ENCODE results near the gene CAPG.
"Not testable (repeated sequence)": the region's sequence is repeated elsewhere in the genome, so short reads cannot be mapped to it uniquely, and the experiment has no call there.

CAPG gene, protein sequence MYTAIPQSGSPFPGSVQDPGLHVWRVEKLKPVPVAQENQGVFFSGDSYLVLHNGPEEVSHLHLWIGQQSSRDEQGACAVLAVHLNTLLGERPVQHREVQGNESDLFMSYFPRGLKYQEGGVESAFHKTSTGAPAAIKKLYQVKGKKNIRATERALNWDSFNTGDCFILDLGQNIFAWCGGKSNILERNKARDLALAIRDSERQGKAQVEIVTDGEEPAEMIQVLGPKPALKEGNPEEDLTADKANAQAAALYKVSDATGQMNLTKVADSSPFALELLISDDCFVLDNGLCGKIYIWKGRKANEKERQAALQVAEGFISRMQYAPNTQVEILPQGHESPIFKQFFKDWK

DNA sequence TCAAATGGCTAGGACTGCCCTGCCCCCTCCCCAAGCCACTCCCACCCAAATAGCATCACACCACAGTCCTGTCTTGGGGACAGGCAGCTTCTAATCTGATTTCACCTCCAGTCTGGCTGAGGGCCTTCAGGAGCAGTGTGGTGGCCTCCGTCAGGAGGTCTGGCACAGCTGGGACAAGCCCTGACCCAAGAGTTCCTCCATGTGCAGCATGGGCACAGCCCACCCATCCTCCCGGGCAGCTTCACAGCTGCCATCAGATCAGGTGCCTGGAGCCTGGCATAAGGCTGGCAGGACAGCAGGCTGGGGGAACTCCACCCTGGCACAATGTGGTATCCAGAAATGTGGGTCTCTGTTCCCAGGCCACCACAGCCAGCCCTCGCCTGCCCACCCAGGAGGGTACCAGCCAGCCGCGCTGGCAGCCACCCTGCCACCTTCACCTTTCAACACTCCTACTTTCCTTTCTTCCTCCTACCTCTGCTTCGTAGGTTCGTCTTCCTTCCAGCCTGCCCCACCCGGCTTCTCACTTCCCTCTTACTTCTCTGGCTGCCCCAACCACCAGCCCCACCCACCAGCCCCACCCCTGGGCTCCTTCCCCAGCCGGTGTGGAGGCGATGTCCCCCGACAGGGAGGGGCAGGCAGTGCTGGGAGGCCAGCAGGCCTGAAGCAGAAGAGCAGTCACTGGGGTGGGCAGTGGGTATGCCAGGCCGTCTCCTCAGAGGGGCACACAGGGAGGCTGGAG, at the start of gene CAPG:
Gene CAPG, minus strand, starts transcription at position 522 of the 739 bp plus-strand sequence. CDS start 8,221 bp downstream, outside the sequence.
- peak; percentile 91 for DNase-seq

DNA sequence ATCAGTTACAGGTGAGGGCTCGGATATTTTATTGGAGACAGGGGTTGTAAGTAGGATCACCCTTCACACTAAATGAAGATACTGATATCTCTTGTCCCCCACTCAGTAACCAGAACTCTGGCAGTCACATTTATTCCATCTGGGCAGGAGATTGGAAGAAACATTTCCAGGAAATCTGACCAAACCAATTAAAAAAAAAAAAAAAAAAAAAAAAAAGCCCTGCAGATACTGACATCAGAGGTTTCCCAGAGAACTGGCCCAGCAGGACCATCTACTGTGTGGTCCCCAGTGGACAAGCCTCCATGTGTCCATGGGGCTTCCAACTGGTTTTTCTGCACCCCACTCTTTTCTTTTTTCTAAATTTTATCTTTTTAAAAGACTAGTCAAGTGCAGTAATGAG, 49.6 kb upstream of the CAPG start:
- DNase-seq: no peak

DNA sequence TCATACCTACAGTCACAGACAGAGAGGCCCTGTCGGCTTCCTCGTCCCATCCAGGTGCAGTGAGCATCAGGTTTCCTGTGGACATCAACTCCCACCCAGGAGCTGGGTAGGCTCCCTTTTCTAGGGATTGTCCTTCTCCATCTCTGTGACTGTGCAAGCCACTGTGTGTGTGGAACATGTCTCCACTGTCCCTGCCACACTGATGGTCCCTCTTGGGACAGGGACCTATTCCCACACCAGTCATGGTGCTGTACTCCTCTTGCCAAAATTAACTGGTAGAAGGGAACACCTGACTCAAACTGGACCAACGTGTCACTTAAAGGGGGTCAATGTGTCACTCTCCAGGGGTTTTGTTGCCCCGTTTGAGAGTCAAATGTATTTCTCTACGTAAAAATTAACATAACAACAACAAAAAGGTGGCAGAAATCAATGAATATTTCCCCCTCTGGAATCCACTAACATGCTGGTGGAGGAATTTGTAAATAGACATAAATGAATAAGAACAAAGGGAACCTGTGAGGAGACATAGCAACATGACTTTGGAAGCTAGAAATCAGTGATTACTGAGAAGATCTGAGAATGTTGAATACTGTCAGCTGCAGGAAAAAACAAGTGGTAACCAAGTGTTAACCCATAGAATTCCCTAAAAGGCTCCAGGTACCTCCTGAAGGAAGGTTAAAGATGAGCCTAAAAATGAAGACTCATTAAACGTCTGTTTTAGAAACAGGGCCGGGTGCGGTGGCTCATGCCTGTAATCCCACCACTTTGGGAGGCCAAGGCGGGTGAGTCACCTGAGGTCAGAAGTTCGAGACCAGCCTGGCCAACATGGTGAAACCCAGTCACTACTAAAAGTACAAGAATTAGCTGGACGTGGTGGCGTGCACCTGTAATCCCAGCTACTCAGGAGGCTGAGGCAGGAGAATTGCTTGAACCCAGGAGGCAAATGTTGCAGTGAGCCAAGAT, 48.7 kb upstream of the CAPG start:
- no peak for DNase-seq

DNA sequence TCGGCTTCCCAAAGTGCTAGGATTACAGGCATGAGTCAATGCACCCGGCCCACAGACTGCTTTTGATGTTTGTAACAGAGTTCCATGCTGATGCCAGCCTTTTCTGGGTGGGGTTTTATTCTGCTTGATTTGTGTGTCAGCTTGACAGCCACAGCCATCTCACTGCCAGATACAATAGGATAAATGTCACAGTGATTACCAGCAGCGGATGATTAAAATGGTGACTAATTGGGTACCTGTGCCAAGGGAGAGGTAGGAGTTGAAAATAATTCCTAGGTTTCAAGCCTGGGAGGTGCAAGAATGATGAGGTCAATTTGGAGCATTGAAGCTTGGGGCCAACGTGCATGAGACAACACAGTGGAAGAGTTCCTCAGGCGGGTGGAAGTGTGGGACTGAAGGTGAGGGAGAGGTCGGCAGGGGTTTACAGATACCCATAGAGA, 47.7 kb upstream of the CAPG start:
- no peak for DNase-seq

DNA sequence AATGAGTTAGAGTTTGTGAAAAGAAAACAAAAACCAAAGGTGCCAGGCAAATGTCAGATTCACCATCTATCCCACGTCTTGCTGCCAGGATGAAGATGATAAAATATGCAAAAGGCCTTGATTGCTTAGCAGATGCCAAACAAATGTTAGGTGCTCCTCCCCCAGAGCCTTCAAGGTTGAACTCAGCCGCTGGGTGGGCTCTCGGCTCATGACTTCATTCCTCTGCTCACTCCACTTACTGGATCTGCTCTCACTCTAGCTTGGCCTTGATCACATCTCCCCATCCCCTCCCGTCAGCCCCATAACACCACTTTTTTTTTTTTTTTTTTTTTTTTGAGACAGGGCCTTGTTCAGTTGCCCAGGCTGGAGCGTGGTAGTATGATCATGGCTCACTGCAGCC, 46.9 kb upstream of the CAPG start:
- no peak for DNase-seq

DNA sequence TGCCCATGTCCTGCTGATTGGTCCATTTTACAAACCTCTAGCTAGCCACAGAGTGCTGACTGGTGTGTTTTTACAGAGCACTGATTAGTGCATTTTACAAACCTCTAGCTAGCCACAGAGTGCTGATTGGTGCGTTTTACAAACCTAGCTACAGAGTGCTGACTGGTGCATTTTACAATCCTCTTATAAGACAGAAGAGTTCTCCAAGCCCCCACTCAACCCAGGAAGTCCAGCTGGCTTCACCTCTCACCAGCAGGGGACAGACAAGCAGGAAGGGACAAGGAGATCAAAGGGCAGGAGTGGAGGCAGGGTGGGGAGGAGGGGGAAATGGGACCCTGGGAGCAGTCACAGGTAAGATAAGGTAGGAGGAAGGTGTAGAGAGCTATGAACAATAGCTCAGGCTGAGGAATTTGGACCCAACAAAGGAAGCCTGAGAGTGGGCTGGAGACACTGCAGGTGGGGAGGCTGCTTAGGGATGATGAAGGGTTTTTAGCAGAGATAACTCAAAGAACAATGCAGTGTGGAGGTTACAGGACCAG, 45.5 kb upstream of the CAPG start:
- no peak for DNase-seq

DNA sequence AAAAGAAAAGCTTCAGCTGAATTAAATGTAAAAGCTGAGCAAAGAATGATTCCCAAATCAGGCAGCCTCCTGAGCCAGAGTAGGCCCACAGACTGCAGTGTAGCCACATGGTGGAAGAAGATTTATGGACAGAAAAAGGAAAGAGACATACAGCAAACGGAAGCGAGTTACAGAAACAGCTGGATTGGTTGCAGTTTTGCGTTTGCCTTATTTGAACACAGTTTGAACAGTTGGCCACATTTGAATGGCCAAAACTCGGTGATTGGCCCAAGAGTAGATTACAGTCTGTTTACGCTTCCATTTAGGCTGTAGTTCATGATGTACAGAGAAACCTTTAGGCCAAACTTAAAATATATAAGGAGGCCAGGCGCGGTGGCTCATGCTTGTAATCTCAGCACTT, 43.4 kb upstream of the CAPG start:
- DNase-seq: no peak

DNA sequence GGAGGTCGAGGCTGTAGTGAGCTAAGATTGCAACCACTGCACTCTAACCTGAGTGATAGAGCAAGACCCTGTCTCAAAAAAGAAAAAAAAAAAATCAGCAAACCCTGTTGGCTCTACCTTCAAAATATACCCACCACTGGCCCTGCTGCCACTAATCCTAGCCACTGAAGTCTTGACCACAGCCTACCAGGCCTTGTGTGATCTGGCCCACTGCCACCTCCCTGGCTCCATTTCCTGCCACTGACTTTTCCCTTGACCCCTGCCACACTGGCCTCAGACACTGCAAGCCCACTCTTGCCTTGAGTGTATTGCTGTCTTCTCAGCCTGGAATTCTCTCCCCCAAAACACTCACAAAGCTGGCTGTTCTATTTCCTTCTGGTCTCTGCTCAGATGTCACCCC, 42.1 kb upstream of the CAPG start:
- DNase-seq: no peak

DNA sequence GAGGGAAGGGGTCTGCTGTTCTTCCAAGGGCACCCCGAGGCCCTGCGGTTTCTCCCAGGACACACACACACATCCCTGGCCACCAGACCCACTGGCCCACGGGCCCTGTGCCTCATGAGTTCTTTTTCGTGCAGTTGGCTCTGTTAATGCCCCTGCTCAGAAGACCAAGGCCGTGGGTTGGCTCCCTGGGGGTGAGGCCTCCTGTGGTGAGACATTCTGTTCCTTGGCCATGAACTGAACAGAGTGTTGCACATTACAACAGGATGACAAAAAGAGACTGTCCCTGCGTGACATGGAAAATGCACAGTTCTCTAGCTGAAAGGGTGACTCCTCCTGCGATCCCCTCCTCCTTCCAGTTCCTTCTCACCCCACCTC, 39.0 kb upstream of the CAPG start:
- DNase-seq: no peak

DNA sequence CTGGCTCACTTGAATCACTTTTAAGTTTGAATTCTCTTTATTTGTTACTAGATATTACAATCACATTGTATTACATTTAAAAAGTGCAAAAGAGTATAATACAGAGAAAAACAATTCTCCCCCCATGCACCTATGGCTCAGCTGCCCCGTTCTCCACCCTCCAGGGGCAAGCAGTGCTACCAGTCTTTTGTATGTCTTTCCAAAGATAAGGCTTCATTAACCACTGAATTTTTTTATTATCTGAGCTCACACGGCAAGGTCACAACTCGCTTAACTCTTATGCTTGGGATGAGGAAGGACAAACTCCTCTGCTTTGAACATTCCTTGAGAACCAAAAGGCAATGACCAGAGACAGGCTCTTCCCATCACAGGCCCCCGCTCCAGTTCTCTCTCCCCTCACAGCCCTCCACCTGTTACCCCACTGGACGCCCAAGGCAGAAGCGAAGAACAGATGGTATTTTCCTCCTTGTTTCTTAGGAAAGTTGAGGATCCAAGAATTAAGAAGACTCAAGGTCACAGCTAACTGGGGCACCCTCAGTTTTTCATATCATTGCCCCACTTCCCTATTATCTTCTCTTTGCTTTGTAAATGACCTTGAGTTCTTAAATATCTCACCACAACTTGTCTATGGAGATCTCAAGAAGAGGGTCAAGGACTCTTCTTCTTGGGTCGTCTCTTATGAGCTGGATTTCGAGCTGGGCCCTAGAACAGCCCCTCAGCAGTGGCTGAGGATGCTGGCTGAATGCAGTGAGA, 38.5 kb upstream of the CAPG start:
- no peak for DNase-seq

DNA sequence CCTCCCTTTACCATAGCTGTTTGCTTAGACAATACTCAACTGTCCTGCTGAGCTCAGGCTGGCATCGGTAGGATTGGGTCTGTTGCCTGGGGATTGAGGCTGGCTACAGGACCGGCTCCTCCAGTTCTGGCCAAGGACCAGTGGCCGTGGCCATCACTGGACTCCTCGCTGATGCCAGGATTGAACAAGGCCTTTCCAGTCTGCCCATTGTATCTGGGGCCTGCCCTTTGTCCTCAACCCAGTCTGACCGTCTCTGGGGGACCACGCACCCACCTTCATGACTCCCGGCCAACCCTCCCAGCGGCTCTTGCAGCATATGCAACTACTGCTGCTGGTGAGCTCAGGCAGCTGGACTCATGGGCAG, 37.0 kb upstream of the CAPG start:
- DNase-seq: no peak

DNA sequence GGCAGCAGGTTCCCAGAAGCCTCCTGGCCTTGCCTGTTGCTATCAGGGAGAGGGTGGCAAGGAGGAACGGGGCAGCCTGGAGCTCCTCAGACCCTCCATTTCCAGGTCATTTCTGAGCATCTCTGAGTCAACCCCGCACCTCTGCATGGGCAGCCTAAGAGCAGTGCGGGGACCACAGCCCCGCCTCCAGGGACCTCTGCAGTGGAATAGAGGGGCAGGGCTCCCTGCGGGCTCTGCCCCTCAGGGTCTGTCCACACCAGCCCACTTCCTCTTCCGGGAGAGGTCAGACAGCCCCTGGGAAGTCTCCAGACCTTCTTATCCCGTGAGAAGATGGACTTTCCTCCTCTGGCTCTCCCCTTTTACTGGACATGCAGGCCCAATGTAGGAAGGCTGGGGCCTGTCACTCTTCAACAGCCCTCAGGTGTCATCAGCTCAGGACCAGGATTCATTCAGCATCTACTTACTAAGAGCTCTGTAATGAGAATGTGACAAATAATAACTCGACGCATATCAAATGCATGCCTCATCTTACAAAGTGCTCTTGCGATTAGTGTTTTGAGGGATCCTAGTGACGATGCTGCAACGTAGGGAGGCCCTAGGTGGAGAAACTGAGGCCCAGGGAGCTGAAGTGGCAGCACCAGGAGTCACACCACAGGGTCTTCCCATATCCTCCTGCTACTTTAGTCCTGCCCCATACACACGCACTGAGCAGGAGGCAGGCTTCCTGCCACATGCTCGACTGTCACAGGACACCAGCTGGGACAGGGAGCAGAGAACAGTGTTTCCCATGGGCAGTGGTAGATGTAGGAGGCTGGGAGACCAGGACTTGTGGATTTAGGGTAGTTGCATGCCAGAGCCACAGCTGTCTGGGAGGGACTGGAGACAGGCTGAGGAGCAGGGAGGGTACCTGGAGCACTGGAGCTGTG, 36.4 kb upstream of the CAPG start:
- DNase-seq: no peak

DNA sequence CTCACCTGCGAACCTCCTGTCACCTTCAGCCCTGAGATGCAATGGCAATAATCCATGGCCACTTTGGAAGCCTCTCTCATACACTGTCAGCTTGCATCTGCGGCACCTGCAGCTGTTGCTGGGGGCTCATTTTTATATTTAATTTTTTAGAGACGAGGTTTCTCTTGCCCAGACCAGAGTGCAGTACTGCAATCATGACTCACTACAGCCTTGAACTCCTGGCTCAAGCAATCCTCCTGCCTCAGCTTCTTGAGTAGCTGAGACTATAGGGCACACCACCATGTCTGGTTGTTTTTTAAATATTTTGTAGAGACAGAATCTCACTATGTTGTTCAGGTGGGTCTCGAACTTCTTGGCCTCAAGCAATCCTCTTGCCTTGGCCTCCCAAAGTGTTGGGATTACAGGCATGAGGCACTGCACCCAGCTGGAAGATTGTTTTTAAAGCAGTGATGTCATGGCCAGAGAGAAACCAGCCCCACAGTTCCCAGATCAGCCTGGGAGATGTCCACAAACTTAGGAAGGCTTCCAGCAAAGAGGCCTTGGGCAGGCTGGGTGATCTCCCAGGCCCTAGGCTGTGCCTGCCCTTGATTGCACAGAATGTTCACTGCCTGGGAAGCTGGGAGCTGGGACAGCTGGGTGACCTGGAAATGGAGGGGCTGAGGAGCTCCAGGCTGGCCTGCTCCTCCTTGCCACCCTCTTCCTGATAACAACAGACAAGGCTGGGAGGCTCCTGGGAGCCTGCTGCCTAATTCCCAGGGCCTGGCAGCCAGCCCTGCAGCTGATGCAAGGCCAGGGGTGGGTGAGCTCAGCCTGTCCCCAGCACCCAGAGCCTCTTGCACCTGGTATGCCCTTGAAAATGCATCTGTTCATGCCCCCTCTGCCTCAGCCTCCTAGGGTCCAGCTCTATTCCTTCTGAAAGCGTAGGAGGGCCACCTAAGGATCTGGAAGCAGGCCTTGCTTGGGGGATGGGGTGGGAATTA, 35.4 kb upstream of the CAPG start:
- no peak for DNase-seq

DNA sequence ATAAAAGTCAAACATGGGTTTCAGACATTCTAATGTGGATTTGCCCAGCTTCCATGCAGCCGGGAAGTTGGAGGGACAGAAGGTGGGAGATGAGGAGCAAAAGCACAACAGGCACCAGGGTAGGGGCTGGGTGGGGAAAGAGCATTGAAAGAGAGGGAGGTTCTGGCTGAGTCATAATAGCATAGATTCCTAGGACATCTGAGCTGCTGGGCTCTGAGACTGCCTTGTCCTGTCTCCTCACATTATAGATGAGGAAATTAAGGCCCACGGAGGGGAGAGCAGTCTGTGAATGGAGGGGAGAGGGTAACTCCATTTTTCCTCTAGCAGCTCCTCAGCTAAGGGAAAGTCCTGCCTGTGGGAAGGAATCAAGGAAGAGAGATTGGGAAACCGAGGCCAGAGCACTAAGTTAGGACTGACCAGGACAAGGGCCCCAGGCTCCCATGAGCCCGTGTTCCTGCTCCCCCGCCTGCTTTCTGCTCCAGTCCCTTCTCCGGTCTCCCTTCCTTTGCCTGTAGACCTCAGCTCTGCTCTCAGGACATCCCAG, 34.5 kb upstream of the CAPG start:
- no peak for DNase-seq

DNA sequence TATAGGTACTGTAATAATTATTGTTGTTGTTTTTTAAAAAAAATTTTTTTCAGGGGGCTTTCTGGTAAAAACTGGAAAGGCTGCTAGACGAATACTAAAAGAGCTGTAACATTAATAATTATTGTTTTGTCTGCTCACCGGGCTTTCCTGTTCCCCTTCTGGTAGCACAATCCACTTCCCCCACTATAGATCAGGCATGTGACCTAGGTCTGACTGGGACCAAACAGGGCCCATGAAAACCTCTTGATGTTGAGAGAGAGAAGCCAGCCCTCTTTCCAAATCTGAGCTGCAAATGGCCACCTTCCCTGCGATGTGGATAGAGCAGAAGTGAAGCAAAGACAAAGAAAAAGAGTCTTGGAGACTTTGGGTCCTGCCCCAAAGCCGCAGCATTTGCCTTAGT, 31.7 kb upstream of the CAPG start:
- DNase-seq: peak; percentile 56

DNA sequence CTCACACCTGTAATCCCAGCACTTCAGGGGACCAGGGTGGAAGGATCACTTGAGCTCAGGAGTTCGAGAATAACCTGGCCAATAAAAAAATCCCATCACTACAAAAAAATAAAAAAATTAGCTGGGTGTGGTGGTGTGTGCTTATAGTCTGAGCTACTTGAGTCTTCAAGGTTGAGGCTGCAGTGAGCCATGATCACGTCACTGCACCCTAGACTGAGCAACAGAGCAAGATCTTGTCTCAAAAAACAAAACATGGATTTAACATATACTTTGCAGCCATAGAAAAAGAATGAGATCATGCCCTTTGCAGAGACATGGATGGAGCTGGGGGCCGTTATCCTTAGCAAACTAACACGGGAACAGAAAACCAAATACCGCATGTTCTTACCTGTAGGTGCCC, 30.6 kb upstream of the CAPG start:
- DNase-seq: no peak

DNA sequence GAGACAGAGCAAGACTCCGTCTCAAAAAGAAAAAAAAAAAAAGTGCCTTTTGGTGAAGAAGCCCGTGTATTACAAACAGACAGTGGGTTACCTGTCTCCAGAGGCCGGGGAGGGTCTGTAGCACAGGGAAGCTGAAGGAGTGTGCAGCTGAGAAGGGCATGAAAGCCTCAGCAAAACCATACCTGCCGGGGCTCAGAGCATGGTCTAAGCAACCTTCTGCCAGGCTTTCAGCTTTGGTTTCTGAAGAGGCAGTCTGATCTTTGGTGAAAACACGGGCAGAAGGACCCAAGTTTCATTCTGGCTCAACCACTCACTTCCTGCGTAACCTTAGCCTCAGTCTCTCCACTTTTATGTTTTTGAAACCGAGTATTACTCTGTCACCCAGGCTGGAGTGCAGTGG, 29.8 kb upstream of the CAPG start:
- DNase-seq: no peak

DNA sequence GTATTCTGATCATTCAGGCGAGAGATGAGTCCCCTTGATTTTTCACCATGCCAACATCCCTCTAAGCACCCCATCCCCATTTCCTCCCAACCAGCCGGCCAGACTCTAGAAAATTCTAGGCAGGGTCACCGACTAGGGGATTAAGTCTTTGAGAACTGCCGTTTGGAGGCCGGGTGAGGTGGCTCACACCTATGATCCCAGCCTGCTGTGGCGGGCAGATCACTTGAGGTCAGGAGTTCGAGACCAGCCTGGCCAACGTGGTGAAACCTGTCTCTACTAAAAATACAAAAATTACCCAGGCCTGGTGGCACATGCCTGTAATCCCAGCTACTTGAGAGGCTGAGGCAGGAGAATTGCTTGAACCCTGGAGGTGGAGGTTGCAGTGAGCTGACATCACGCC, 29.4 kb upstream of the CAPG start:
- DNase-seq: not testable (repeated sequence)

DNA sequence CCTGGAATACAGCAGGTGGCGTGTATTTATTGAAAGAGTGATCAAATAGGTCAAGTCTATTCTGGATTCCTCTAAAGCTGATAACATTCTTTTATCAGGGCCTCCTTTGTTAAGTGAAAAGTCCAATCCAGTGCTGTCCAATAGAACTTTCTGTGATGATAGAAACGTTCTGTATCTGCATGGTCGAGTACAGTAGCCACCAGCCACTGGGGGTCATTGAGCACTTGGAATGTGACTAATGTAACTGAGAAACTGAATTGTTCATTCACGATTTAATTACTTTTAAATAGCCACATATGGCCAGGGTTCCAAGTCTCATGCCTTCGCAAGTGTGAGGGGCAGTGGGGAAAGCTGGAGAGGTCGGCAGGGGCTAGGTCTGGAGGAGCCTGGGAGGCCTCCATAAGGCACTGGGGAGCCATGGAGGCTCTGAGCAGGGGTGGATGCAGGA, 28.9 kb upstream of the CAPG start:
- DNase-seq: no peak

Measured in inflammatory macrophage treated with lipopolysaccharide for 4 hours (primary cell).